Breast epithelium (tissue), 3 donors: ENCODE data around the gene MITF.

Source experiments
- CTCF ChIP-seq, 3 donors: fragments of 450-650 bp; IDR thresholded peaks; one replicate each; pipeline ENCODE4 v1.5.1; 2016 to 2017; ENCODE audit warnings: antibody characterized with exemption in 3 of 3, mild to moderate bottlenecking in 3 of 3, moderate library complexity in 3 of 3
- POLR2A ChIP-seq: fragments of 450-650 bp; IDR thresholded peaks from one replicate; pipeline ENCODE4 v1.6.1; 2016; ENCODE audit warnings: antibody characterized with exemption, mild to moderate bottlenecking, moderate library complexity
- POLR2AphosphoS5 ChIP-seq, 3 donors: sonication (generic); formaldehyde crosslinking; IDR thresholded peaks; one replicate each; pipeline ENCODE4 v1.6.1; 2017; ENCODE audit warnings: antibody characterized with exemption in 3 of 3

GRCh38 chr3:69770976-69771634 is 31.8 kb downstream of the MITF start:
- TF ChIP-seq CTCF (IDR thresholded peaks at IDR 0.05) (no peak), POLR2A (no peak), POLR2AphosphoS5 (IDR thresholded peaks at IDR 0.05) (no peak)
